ENCODE measurements around the gene MEGF11.
A peak's percentile ranks its signal among the peaks of the same experiment; 100 is the strongest.

The MEGF11 gene

GRCh38 chr15:66157507-66157906 lies 96.0 kb downstream of the MEGF11 start:
- Histone ChIP-seq H2AFZ (ENCODE audit: low read depth, low read length, severe bottlenecking) (peak overlapping the region; percentile 1), H3K9me2 (replicated peaks; ENCODE audit: insufficient read depth, low read length) (no peaks in the 10 kb centered on the region), H3K27me3 (ENCODE audit: low read length) (no peaks in the 10 kb centered on the region), H3K9me3 (ENCODE audit: insufficient read depth, low read length) (no peaks in the 10 kb centered on the region), H3F3A (ENCODE audit: insufficient read depth) (peaks cover 27% of the 10 kb centered on the region), H3K9ac (ENCODE audit: low read length) (peak overlapping the region; percentile 70; the same call in 1 of the 2 replicates), H3K4me2 (ENCODE audit: low read depth, low read length, poor library complexity, severe bottlenecking) (no peak overlapping the region), H3K4me3 (ENCODE audit: insufficient read depth, low read length, poor library complexity, severe bottlenecking) (no peak overlapping the region), H3K36me3 (ENCODE audit: low read length) (no peaks in the 10 kb centered on the region), H3K79me2 (ENCODE audit: insufficient read depth, low read length) (peaks cover 12% of the 10 kb centered on the region), H3K27ac (ENCODE audit: low read depth, low read length) (peak overlapping the region; percentile 99), H4K20me1 (ENCODE audit: low read depth, low read length) (no peaks in the 10 kb centered on the region)
- no peak for TF ChIP-seq EZH2phosphoT487 (conservative IDR thresholded peaks at IDR 0.05; ENCODE audit: low read length)
- no peak for TF ChIP-seq CTCF (IDR thresholded peaks at IDR 0.05; ENCODE audit: insufficient read depth, low read length, poor library complexity, severe bottlenecking)

- no peak overlapping the region for H3K4me3 ChIP-seq (ENCODE audit: insufficient read depth, low read length, poor library complexity, severe bottlenecking)
- H3F3A ChIP-seq (ENCODE audit: insufficient read depth) = peaks cover 34% of the 10 kb centered on the region
- no peaks in the 10 kb centered on the region for H3K9me3 ChIP-seq (ENCODE audit: insufficient read depth, low read length)
- H3K4me2 ChIP-seq (ENCODE audit: low read depth, low read length, poor library complexity, severe bottlenecking) = peak overlapping the region; percentile 91
- H3K9ac ChIP-seq (ENCODE audit: low read length) = peak overlapping the region; percentile 70
- TF ChIP-seq EZH2phosphoT487 (conservative IDR thresholded peaks at IDR 0.05; ENCODE audit: low read length) (no peak), CTCF (IDR thresholded peaks at IDR 0.05; ENCODE audit: insufficient read depth, low read length, poor library complexity, severe bottlenecking) (no peak)
- no peak overlapping the region for H2AFZ ChIP-seq (ENCODE audit: low read depth, low read length, severe bottlenecking)
- H3K9me2 ChIP-seq (replicated peaks; ENCODE audit: insufficient read depth, low read length) = no peaks in the 10 kb centered on the region
- peaks cover 22% of the 10 kb centered on the region for H3K79me2 ChIP-seq (ENCODE audit: insufficient read depth, low read length)
- no peaks in the 10 kb centered on the region for H4K20me1 ChIP-seq (ENCODE audit: low read depth, low read length)
- H3K27ac ChIP-seq (ENCODE audit: low read depth, low read length) = peak overlapping the region; percentile 99
- H3K36me3 ChIP-seq (ENCODE audit: low read length) = no peaks in the 10 kb centered on the region
- H3K27me3 ChIP-seq (ENCODE audit: low read length) = no peaks in the 10 kb centered on the region
Observed at GRCh38 chr15:66156310-66156975, 97.1 kb downstream of the MEGF11 start.

GRCh38 chr15:66155065-66155464 lies 98.5 kb downstream of the MEGF11 start:
- H3K27ac ChIP-seq (ENCODE audit: low read depth, low read length) = peak overlapping the region; percentile 99

More at GRCh38 chr15:66155065-66155464, 98.5 kb downstream of the MEGF11 start:
- H3K4me2 ChIP-seq (ENCODE audit: low read depth, low read length, poor library complexity, severe bottlenecking) = peak overlapping the region; percentile 91
- no peaks in the 10 kb centered on the region for H3K9me3 ChIP-seq (ENCODE audit: insufficient read depth, low read length)
- H3K9me2 ChIP-seq (replicated peaks; ENCODE audit: insufficient read depth, low read length) = no peaks in the 10 kb centered on the region
- H3K4me3 ChIP-seq (ENCODE audit: insufficient read depth, low read length, poor library complexity, severe bottlenecking) = peak overlapping the region; percentile 25
- peaks cover 46% of the 10 kb centered on the region for H3F3A ChIP-seq (ENCODE audit: insufficient read depth)
- H3K9ac ChIP-seq (ENCODE audit: low read length) = peak overlapping the region; percentile 70
- TF ChIP-seq EZH2phosphoT487 (conservative IDR thresholded peaks at IDR 0.05; ENCODE audit: low read length) = no peak
- TF ChIP-seq CTCF (IDR thresholded peaks at IDR 0.05; ENCODE audit: insufficient read depth, low read length, poor library complexity, severe bottlenecking) = no peak
- H3K36me3 ChIP-seq (ENCODE audit: low read length) = no peaks in the 10 kb centered on the region
- no peaks in the 10 kb centered on the region for H3K27me3 ChIP-seq (ENCODE audit: low read length)
- 0 out of 2 replicates have a peak, but pooled peaks cover 4% of the 10 kb centered on the region for H4K20me1 ChIP-seq (ENCODE audit: low read depth, low read length)
- H3K79me2 ChIP-seq (ENCODE audit: insufficient read depth, low read length) = peaks cover 36% of the 10 kb centered on the region
- no peak overlapping the region for H2AFZ ChIP-seq (ENCODE audit: low read depth, low read length, severe bottlenecking)
